Esophagus muscularis mucosa (tissue), 4 donors: ENCODE results near the gene FOXQ1. TPM values are rescaled to one million over a fixed set of nuclear protein-coding genes. Genes with fewer than 3 reads are reported as not detected.

Experiments
- DNase-seq: peaks from one replicate; pipeline ENCODE4 v3.0.0-alpha.2; 2017; ENCODE audit errors: extremely low spot score
- H3K27ac ChIP-seq, 4 donors: fragments of 200-600 bp; sonication (generic); replicated peaks in 1 of 4; 1 replicate in 3 of 4; 2 replicates in 1 of 4; pipeline ENCODE4 v1.5.1; 2016 to 2019; ENCODE audit warnings: mild to moderate bottlenecking in 1 of 4
- H3K27me3 ChIP-seq, 4 donors: fragments of 200-600 bp; sonication (generic); one replicate each; pipeline versions ENCODE4 v1.5.1 to v1.6.0; 2016 to 2019
- H3K36me3 ChIP-seq, 4 donors: fragments of 200-600 bp; sonication (generic); one replicate each; pipeline ENCODE4 v1.5.1; 2016 to 2019
- H3K4me1 ChIP-seq, 4 donors: fragments of 200-600 bp; sonication (generic); one replicate each; pipeline ENCODE4 v1.5.1; 2016 to 2019
- H3K4me3 ChIP-seq, 4 donors: fragments of 200-600 bp; sonication (generic); 1 replicate in 2 of 4; 2 replicates in 2 of 4; pipeline ENCODE4 v1.5.1; 2016 to 2019; ENCODE audit warnings: mild to moderate bottlenecking in 4 of 4, moderate library complexity in 1 of 4
- H3K9me3 ChIP-seq, 4 donors: fragments of 200-600 bp; sonication (generic); 1 replicate in 3 of 4; 2 replicates in 1 of 4; pipeline ENCODE4 v1.5.1; 2016 to 2019
- EP300 ChIP-seq: sonication (generic); formaldehyde crosslinking; IDR thresholded peaks from one replicate; pipeline ENCODE4 v1.6.1; 2017; ENCODE audit warnings: antibody characterized with exemption
- POLR2A ChIP-seq: fragments of 450-650 bp; IDR thresholded peaks from one replicate; pipeline ENCODE4 v1.6.1; 2017; ENCODE audit warnings: antibody characterized with exemption, moderate library complexity, mild to moderate bottlenecking, low read depth
- POLR2AphosphoS5 ChIP-seq, 2 donors: sonication (generic); formaldehyde crosslinking; IDR thresholded peaks; one replicate each; pipeline ENCODE4 v1.6.1; 2017; ENCODE audit warnings: antibody characterized with exemption in 2 of 2
- WGBS: methylation state at CpG from one replicate; pipeline ENCODE4 v1.1.5; 2018; 5-methylcytosine and 5-hydroxymethylcytosine counted together
- intact Hi-C: fragments of 100-400 bp; cut with DNase I; formaldehyde crosslinking; loops from one replicate; pipeline ENCODE4 v1.15.1; 2023
- total RNA-seq, 4 donors: library from RNA; depleted of rRNA; stranded (reverse); fragments of >200 nt; gene quantifications; one replicate each; pipeline versions ENCODE4 v1.1.0 to v1.2.1, GENCODE V29; 2016
- TF ChIP-seq, protein P1 (sequence below), 3 experiments: fragments of 200-600 bp in 2 of 3; fragments of 450-650 bp in 1 of 3; sonication (generic) in 2 of 3; IDR thresholded peaks; one replicate each; pipeline ENCODE4 v1.5.1; 2017 to 2019; ENCODE audit warnings: antibody characterized with exemption in 3 of 3, mild to moderate bottlenecking in 2 of 3, moderate library complexity in 1 of 3

The FOXQ1 gene
- total RNA-seq, 4 donors from 2014 or later = 2.5 to 4.4 (median 2.9) TPM

DNA sequence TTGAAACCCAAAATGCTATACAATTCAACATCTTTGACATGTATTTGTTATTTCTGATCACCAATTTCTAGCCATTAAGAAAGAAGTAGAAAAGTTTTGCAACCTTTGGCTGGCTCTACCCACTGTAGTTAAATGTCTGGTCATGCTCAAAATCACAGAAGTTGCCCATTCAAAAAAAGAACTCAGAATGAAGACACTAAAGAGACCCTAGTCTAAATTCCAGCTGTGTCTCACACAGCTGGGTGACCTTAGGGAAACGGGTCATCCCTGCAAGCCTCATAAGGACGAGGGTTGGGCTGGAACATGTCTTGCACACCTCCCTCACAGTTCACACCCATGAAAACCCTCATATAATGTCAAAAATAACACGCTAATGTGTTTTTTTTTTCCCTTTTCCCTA lies 10.3 kb downstream of the FOXQ1 start:
- Histone ChIP-seq H3K27ac (peak overlapping the region; percentile 37 to 50 (median 48)), H3K27me3 (no peaks in the 10 kb centered on the region), H3K9me3 (no peaks in the 10 kb centered on the region), H3K4me3 (no peak overlapping the region), H3K4me1 (peaks cover 0 to 57% (median 52%) of the 10 kb centered on the region in 4 donors), H3K36me3 (no peaks in the 10 kb centered on the region)
- 61% methylated on average over 3 of the region's 3 CpGs for WGBS
- TF ChIP-seq POLR2AphosphoS5 (IDR thresholded peaks at IDR 0.05) (no peak), POLR2A (no peak)
- intact Hi-C loops = no loop called here
- no peak for DNase-seq

GRCh38 chr6:1322696-1323219 lies 10.9 kb downstream of the FOXQ1 start:
- Histone ChIP-seq H3K27me3 (no peaks in the 10 kb centered on the region), H3K9me3 (no peaks in the 10 kb centered on the region), H3K4me1 (peaks cover 0 to 62% (median 58%) of the 10 kb centered on the region in 4 donors), H3K27ac (peak overlapping the region; percentile 37 to 50 (median 48)), H3K4me3 (no peak overlapping the region), H3K36me3 (no peaks in the 10 kb centered on the region)
- no peak for DNase-seq
- WGBS = 80% methylated on average over 4 of the region's 5 CpGs
- intact Hi-C loops = no loop called here
- TF ChIP-seq POLR2A = no peak
- no peak for TF ChIP-seq EP300
- no peak for TF ChIP-seq POLR2AphosphoS5 (IDR thresholded peaks at IDR 0.05)
- TF ChIP-seq, protein P1, sequence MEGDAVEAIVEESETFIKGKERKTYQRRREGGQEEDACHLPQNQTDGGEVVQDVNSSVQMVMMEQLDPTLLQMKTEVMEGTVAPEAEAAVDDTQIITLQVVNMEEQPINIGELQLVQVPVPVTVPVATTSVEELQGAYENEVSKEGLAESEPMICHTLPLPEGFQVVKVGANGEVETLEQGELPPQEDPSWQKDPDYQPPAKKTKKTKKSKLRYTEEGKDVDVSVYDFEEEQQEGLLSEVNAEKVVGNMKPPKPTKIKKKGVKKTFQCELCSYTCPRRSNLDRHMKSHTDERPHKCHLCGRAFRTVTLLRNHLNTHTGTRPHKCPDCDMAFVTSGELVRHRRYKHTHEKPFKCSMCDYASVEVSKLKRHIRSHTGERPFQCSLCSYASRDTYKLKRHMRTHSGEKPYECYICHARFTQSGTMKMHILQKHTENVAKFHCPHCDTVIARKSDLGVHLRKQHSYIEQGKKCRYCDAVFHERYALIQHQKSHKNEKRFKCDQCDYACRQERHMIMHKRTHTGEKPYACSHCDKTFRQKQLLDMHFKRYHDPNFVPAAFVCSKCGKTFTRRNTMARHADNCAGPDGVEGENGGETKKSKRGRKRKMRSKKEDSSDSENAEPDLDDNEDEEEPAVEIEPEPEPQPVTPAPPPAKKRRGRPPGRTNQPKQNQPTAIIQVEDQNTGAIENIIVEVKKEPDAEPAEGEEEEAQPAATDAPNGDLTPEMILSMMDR (IDR thresholded peaks at IDR 0.05) = no peak

- H3K36me3 ChIP-seq = no peaks in the 10 kb centered on the region
- intact Hi-C loops = no loop called here
- no peaks in the 10 kb centered on the region for H3K27me3 ChIP-seq
- TF ChIP-seq POLR2A (no peak), POLR2AphosphoS5 (IDR thresholded peaks at IDR 0.05) (no peak), EP300 (no peak)
- TF ChIP-seq, protein P1 (IDR thresholded peaks at IDR 0.05) = no peak
- WGBS = 79% methylated on average over 7 of the region's 7 CpGs
- H3K4me1 ChIP-seq = peaks cover 0 to 65% (median 62%) of the 10 kb centered on the region in 4 donors
- peak overlapping the region; percentile 55 to 62 (median 60) for H3K27ac ChIP-seq
- DNase-seq = no peak
- H3K4me3 ChIP-seq = no peak overlapping the region
- H3K9me3 ChIP-seq = no peaks in the 10 kb centered on the region
Observed at GRCh38 chr6:1324936-1325335, 13.0 kb downstream of the FOXQ1 start.

GRCh38 chr6:1325461-1326309 lies 13.8 kb downstream of the FOXQ1 start:
- 49% methylated on average over 6 of the region's 6 CpGs for WGBS

GRCh38 chr6:1326535-1327121 lies 14.7 kb downstream of the FOXQ1 start:
- intact Hi-C loops = no loop called here
- WGBS = 38% methylated on average over 10 of the region's 11 CpGs
- Histone ChIP-seq H3K36me3 (no peaks in the 10 kb centered on the region), H3K9me3 (no peaks in the 10 kb centered on the region), H3K27me3 (no peaks in the 10 kb centered on the region), H3K27ac (peak overlapping the region; percentile 55 to 62 (median 60)), H3K4me1 (peaks cover 0 to 62% (median 58%) of the 10 kb centered on the region in 4 donors), H3K4me3 (no peak overlapping the region)
- DNase-seq = peak; percentile 89
- TF ChIP-seq POLR2AphosphoS5 (IDR thresholded peaks at IDR 0.05) (no peak), POLR2A (no peak), EP300 (no peak)
- TF ChIP-seq, protein P1 (IDR thresholded peaks at IDR 0.05) = no peak

More at GRCh38 chr6:1325461-1326309, 13.8 kb downstream of the FOXQ1 start:
- H3K4me1 ChIP-seq = peaks cover 0 to 65% (median 62%) of the 10 kb centered on the region in 4 donors
- no peak overlapping the region for H3K4me3 ChIP-seq
- no peaks in the 10 kb centered on the region for H3K27me3 ChIP-seq
- no peaks in the 10 kb centered on the region for H3K36me3 ChIP-seq
- peak; percentile 91 for DNase-seq
- peak in 1 of 2 donors; percentile 33 for TF ChIP-seq POLR2AphosphoS5 (IDR thresholded peaks at IDR 0.05)
- no peak for TF ChIP-seq EP300
- H3K27ac ChIP-seq = peak overlapping the region; percentile 55 to 62 (median 60)
- H3K9me3 ChIP-seq = no peaks in the 10 kb centered on the region
- intact Hi-C loops = no loop called here
